ENCODE data around the gene CAV3.

- no peak for TF ChIP-seq EP300 (IDR thresholded peaks at IDR 0.05)
- no peak for TF ChIP-seq CTCF (IDR thresholded peaks at IDR 0.05)
Measured at GRCh38 chr3:8743021-8743601, 9.5 kb downstream of the CAV3 start.

Measured in ovary (tissue), 3 donors.